H1 (cell line): ENCODE measurements around the gene RUFY1. TPM values are rescaled to one million over a fixed set of nuclear protein-coding genes. Genes with fewer than 3 reads are reported as not detected.

Experiments
- ATF3 ChIP-seq: IDR thresholded peaks from 2 replicates; pipeline ENCODE4 v1.6.1; 2011; ENCODE audit warnings: low read depth, mild to moderate bottlenecking, low read length; ENCODE audit not compliant: insufficient read depth
- GABPA ChIP-seq: IDR thresholded peaks from 2 replicates; pipeline ENCODE4 v1.6.1; 2011; ENCODE audit warnings: mild to moderate bottlenecking, low read length, moderate library complexity, borderline replicate concordance; ENCODE audit not compliant: insufficient read depth
- HDAC2 ChIP-seq, 2 experiments: fragments of 300-600 bp in 1 of 2; sonication (generic) in 1 of 2; IDR thresholded peaks; 2 replicates each; pipeline ENCODE4 v1.6.1; 2011 to 2012; ENCODE audit warnings: low read depth in 2 of 2, low read length in 2 of 2, mild to moderate bottlenecking in 2 of 2, moderate library complexity in 2 of 2, borderline replicate concordance in 1 of 2, inconsistent platforms in 1 of 2
- KDM4A ChIP-seq: IDR thresholded peaks from one replicate; pipeline ENCODE4 v1.7.1; 2012; ENCODE audit warnings: low read depth, mild to moderate bottlenecking, moderate library complexity, low read length, inconsistent platforms; ENCODE audit not compliant: severe bottlenecking
- MAX ChIP-seq: IDR thresholded peaks from 2 replicates; pipeline ENCODE4 v1.6.1; 2012; ENCODE audit warnings: inconsistent platforms
- RXRA ChIP-seq: IDR thresholded peaks from 2 replicates; pipeline ENCODE4 v1.6.1; 2011; ENCODE audit warnings: low read depth, mild to moderate bottlenecking, low read length, moderate library complexity; ENCODE audit not compliant: insufficient read depth
- TEAD4 ChIP-seq: IDR thresholded peaks from 2 replicates; pipeline ENCODE4 v1.6.1; 2012; ENCODE audit warnings: low read depth, low read length, inconsistent platforms, mixed read lengths
- polyA plus RNA-seq, 7 experiments: library from polyadenylated mRNA; depleted of rRNA in 3 of 7; stranded (reverse) in 5 of 7; unstranded in 2 of 7; fragments of >200 nt in 5 of 7; fragments of 200-250 nt in 2 of 7; gene quantifications; 1 replicate in 5 of 7; 2 replicates in 1 of 7; 4 replicates in 1 of 7; pipeline versions ENCODE4 v1.2.1 to v1.2.3, GENCODE V29; 2011 to 2013; ENCODE audit warnings: missing spikeins in 2 of 7, mixed read lengths in 2 of 7
- total RNA-seq: library from RNA; stranded (reverse); fragmentation: NEBNext Ultra II Directional; extraction: Animal tissue kit (Norgen Biotek cat#: 25700); gene quantifications from 2 replicates; pipeline ENCODE4 v1.2.1, GENCODE V29; 2021
- TF ChIP-seq, protein P1 (sequence below): IDR thresholded peaks from 2 replicates; pipeline ENCODE4 v1.6.1; 2012; ENCODE audit warnings: low read length, inconsistent platforms

Gene RUFY1
- total and polyA plus RNA-seq, 2 of the 8 experiments (the other 6 are each of a cell fraction or from before 2014, with no cell fraction given) = 22.4 to 29.5 TPM

DNA sequence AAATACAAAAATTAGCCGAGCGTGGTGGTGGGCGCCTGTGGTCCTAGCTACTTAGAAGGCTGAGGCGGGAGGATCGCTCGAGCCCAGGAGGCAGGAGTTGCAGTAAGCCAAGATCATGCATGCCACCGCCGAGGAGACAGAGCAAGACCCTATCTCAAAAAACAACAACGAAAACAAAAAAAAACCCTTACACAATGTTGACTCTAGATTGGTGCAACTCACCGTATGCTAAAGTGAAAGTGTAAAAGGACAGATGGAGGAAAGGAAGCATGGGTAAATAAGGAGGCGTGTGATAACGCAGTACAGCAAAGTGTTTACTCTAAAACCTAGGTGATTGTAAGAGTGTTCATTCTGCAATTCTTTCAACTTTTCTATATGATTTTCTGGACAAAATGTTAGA lies 15.9 kb upstream of the RUFY1 start (continued):
- TF ChIP-seq, protein P1, sequence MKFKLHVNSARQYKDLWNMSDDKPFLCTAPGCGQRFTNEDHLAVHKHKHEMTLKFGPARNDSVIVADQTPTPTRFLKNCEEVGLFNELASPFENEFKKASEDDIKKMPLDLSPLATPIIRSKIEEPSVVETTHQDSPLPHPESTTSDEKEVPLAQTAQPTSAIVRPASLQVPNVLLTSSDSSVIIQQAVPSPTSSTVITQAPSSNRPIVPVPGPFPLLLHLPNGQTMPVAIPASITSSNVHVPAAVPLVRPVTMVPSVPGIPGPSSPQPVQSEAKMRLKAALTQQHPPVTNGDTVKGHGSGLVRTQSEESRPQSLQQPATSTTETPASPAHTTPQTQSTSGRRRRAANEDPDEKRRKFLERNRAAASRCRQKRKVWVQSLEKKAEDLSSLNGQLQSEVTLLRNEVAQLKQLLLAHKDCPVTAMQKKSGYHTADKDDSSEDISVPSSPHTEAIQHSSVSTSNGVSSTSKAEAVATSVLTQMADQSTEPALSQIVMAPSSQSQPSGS = no peak
- TF ChIP-seq MAX = no peak
- no peak for TF ChIP-seq HDAC2 (IDR thresholded peaks at IDR 0.05; ENCODE audit: borderline replicate concordance in 1 of 2, low read depth in 2 of 2, low read length in 2 of 2)
- no peak for TF ChIP-seq TEAD4
- no peak for TF ChIP-seq RXRA
- TF ChIP-seq KDM4A = no peak
- TF ChIP-seq ATF3 = no peak
- TF ChIP-seq GABPA = no peak
